ENCODE data around the gene CBR3.

CBR3 gene

GRCh38 chr21:36160850-36161178 is 25.9 kb downstream of the CBR3 start:
- no peak for DNase-seq (ENCODE audit: low spot score)
- TF ChIP-seq CTCF (IDR thresholded peaks at IDR 0.05; ENCODE audit: borderline replicate concordance, control extremely low read depth, extremely low read depth, insufficient read depth, missing control alignments) = no peak
- in situ Hi-C loops (cut with MboI; ENCODE audit: low sequenced_read_pairs, unreplicated experiment) = no loop called here

- TF ChIP-seq CTCF (IDR thresholded peaks at IDR 0.05; ENCODE audit: borderline replicate concordance, control extremely low read depth, extremely low read depth, insufficient read depth, missing control alignments) = no peak
- in situ Hi-C loops (cut with MboI; ENCODE audit: low sequenced_read_pairs, unreplicated experiment) = no loop called here
- DNase-seq (ENCODE audit: low spot score) = no peak
These were observed 27.8 kb downstream of the CBR3 start for GRCh38 chr21:36162631-36163030.

- no peak for TF ChIP-seq CTCF (IDR thresholded peaks at IDR 0.05; ENCODE audit: borderline replicate concordance, control extremely low read depth, extremely low read depth, insufficient read depth, missing control alignments)
- no peak for DNase-seq (ENCODE audit: low spot score)
- in situ Hi-C loops (cut with MboI; ENCODE audit: low sequenced_read_pairs, unreplicated experiment) = no loop called here
These were observed 29.2 kb downstream of the CBR3 start for GRCh38 chr21:36163750-36164741.

- TF ChIP-seq CTCF (IDR thresholded peaks at IDR 0.05; ENCODE audit: borderline replicate concordance, control extremely low read depth, extremely low read depth, insufficient read depth, missing control alignments) = no peak
- DNase-seq (ENCODE audit: low spot score) = no peak
- in situ Hi-C loops (cut with MboI; ENCODE audit: low sequenced_read_pairs, unreplicated experiment) = no loop called here
These were observed 30.5 kb downstream of the CBR3 start for GRCh38 chr21:36165356-36165755.

- in situ Hi-C loops (cut with MboI; ENCODE audit: low sequenced_read_pairs, unreplicated experiment) = no loop called here
These were observed 31.8 kb downstream of the CBR3 start for GRCh38 chr21:36166705-36167104.

GRCh38 chr21:36167541-36167940 is 32.7 kb downstream of the CBR3 start:
- in situ Hi-C loops (cut with MboI; ENCODE audit: low sequenced_read_pairs, unreplicated experiment) = no loop called here
- no peak for TF ChIP-seq CTCF (IDR thresholded peaks at IDR 0.05; ENCODE audit: borderline replicate concordance, control extremely low read depth, extremely low read depth, insufficient read depth, missing control alignments)
- no peak for DNase-seq (ENCODE audit: low spot score)

More at GRCh38 chr21:36166705-36167104, 31.8 kb downstream of the CBR3 start:
- no peak for TF ChIP-seq CTCF (IDR thresholded peaks at IDR 0.05; ENCODE audit: borderline replicate concordance, control extremely low read depth, extremely low read depth, insufficient read depth, missing control alignments)
- no peak for DNase-seq (ENCODE audit: low spot score)
